IPS DF 6.9 (cell line): ENCODE results near the gene BRAF.
"Not testable (repeated sequence)": the region's sequence is repeated elsewhere in the genome, so short reads cannot be mapped to it uniquely, and the experiment has no call there.

Experiments used
- DNase-seq: peaks from one replicate; pipeline ENCODE4 v3.0.0-alpha.2; 2013; ENCODE audit warnings: low read depth, low spot score
- H3K27ac ChIP-seq: one replicate; pipeline ENCODE4 v1.5.1; 2013; ENCODE audit warnings: low read length, control low read depth
- H3K27me3 ChIP-seq: 2 replicates; pipeline ENCODE4 v1.6.1; 2013; ENCODE audit warnings: mild to moderate bottlenecking, low read length; ENCODE audit not compliant: control insufficient read depth, insufficient read depth
- H3K36me3 ChIP-seq: 2 replicates; pipeline ENCODE4 v1.6.1; 2013; ENCODE audit warnings: low read length; ENCODE audit not compliant: control insufficient read depth, insufficient read depth
- H3K4me1 ChIP-seq: 2 replicates; pipeline ENCODE4 v1.6.1; 2013; ENCODE audit warnings: low read length; ENCODE audit not compliant: control insufficient read depth, insufficient read depth
- H3K4me3 ChIP-seq: 2 replicates; pipeline ENCODE4 v1.5.1; 2013; ENCODE audit warnings: mild to moderate bottlenecking, low read length
- H3K9me3 ChIP-seq: 2 replicates; pipeline ENCODE4 v1.6.1; 2013; ENCODE audit warnings: low read length, inconsistent platforms; ENCODE audit not compliant: control insufficient read depth, insufficient read depth
- WGBS: extraction: QIAGEN DNeasy Blood & Tissue Kit; methylation state at CpG from one replicate; pipeline ENCODE4 v1.1.7; 2013; ENCODE audit warnings: mixed read lengths, missing lambda C conversion rate; ENCODE audit not compliant: insufficient read length, insufficient coverage; 5-methylcytosine and 5-hydroxymethylcytosine counted together

BRAF gene

GRCh38 chr7:140696680-140697446 is 227.9 kb downstream of the BRAF start, which contains the start of gene NDUFB2:
TSS of gene NDUFB2 (plus strand) at chr7:140696708. CDS start at chr7:140696745, 37 bp downstream.
- WGBS: no CpG with 5 or more reads among the region's 82 CpGs
- peak; percentile 43 for DNase-seq
- H3K27ac ChIP-seq: no peak within 1 kb of the TSS

GRCh38 chr7:140696024-140696679 is 228.6 kb downstream of the BRAF start:
- peak; percentile 37 for DNase-seq
- Histone ChIP-seq H3K36me3 (no peaks in the 10 kb centered on the region), H3K27me3 (no peaks in the 10 kb centered on the region), H3K27ac (no peak overlapping the region), H3K9me3 (no peaks in the 10 kb centered on the region), H3K4me3 (peak overlapping the region; percentile 54; the same call in 1 of the 2 replicates), H3K4me1 (peaks cover 2% of the 10 kb centered on the region; the same call in 1 of the 2 replicates)
- no CpG with 5 or more reads among the region's 23 CpGs for WGBS

More at GRCh38 chr7:140696680-140697446, 227.9 kb downstream of the BRAF start, which contains the start of gene NDUFB2:
- H3K27me3 ChIP-seq: no peaks in the 10 kb centered on the region
- H3K9me3 ChIP-seq: no peaks in the 10 kb centered on the region
- H3K4me3 ChIP-seq: peak within 1 kb of the TSS; percentile 54
- no peaks in the 10 kb centered on the region for H3K36me3 ChIP-seq
- peaks cover 2% of the 10 kb centered on the region; the same call in 1 of the 2 replicates for H3K4me1 ChIP-seq

DNA sequence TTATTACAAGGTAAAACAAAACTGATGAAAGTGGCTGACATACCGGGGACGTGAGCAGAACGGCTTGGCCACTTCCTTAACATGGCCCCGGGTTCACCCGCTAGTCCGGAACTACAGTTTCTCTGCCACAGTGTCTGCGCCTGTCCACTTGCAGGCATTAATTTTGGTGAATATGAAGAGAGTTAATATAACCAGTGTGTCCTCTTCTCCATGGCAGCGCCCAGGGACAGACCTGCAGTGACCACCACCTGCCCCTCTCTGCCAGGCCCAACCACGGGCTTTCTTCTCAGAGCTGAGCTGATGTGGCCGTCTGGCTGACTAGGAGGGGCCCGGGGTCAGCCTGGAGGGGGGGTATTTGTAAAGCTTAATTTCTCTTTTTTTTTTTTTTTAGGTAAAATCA is 229.3 kb downstream of the BRAF start:
- no peak for DNase-seq
- Histone ChIP-seq H3K4me1 (peaks cover 2% of the 10 kb centered on the region; the same call in 1 of the 2 replicates), H3K4me3 (no peak overlapping the region), H3K9me3 (no peaks in the 10 kb centered on the region), H3K27ac (no peak overlapping the region), H3K36me3 (no peaks in the 10 kb centered on the region), H3K27me3 (no peaks in the 10 kb centered on the region)
- no CpG with 5 or more reads among the region's 11 CpGs for WGBS

DNA sequence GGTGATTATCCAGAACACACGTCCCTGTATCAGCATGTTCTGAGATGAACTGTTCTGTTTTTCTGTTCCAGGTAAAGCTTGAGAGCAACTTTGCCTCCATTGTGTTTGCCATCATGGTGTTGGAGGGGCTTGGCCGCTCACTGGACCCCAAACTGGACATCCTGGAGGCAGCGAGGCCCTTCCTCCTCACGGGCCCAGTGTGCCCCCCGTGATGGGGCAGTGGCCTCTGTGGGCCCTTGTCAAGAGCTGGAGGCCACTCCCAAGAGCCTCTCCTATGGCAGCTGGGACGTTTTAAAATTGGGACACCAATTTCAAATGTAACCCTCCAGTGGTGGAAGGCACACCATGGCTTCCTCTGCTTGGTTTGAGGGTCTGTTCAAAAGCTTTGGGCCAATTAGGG is 230.1 kb downstream of the BRAF start:
- no peak overlapping the region for H3K4me3 ChIP-seq
- no peak overlapping the region for H3K27ac ChIP-seq
- H3K9me3 ChIP-seq: no peaks in the 10 kb centered on the region
- no peaks in the 10 kb centered on the region for H3K27me3 ChIP-seq
- H3K4me1 ChIP-seq: peaks cover 2% of the 10 kb centered on the region; the same call in 1 of the 2 replicates
- DNase-seq: no peak
- WGBS: no CpG with 5 or more reads among the region's 6 CpGs
- no peaks in the 10 kb centered on the region for H3K36me3 ChIP-seq

GRCh38 chr7:140693849-140694248 is 230.9 kb downstream of the BRAF start:
- not testable (repeated sequence) for H3K36me3 ChIP-seq

DNA sequence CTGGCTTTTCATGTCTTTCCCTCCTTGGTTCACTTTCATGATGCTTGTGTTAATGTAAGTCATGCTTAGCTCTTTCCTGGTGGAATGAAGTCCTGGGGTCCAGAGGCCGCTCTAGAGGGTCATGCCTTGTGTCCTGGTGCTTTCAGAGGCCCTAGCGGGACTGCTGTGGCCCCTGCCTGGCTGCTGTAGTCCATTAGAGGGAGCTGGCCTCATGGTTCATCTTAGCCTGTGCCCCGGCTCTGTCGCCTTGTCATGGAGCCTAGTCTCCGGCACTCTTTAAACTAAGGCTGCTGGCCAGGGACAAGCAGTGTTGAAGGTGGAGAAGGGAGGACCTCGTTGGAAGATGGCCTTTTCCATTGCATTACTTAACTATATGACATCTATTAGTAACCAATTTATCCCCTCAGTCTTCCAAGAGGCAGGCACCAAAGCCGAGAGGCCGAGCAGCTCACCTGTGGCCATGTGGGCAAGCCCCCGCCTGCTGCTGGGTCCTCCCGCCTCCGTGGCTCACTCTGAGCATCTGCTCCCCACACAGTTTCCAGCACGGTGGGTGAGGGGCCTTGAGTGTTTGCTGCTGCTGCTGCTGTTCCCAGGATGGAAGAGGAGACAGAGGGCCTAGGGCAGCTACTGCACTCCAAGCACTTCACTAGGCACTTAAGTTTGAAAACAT is 233.2 kb downstream of the BRAF start:
- no peak overlapping the region for H3K4me3 ChIP-seq

More at GRCh38 chr7:140693849-140694248, 230.9 kb downstream of the BRAF start:
- no CpG with 5 or more reads among the region's 10 CpGs for WGBS
- not testable (repeated sequence) for H3K9me3 ChIP-seq, DNase-seq, H3K27me3 ChIP-seq, H3K4me1 ChIP-seq, H3K4me3 ChIP-seq, H3K27ac ChIP-seq

DNA sequence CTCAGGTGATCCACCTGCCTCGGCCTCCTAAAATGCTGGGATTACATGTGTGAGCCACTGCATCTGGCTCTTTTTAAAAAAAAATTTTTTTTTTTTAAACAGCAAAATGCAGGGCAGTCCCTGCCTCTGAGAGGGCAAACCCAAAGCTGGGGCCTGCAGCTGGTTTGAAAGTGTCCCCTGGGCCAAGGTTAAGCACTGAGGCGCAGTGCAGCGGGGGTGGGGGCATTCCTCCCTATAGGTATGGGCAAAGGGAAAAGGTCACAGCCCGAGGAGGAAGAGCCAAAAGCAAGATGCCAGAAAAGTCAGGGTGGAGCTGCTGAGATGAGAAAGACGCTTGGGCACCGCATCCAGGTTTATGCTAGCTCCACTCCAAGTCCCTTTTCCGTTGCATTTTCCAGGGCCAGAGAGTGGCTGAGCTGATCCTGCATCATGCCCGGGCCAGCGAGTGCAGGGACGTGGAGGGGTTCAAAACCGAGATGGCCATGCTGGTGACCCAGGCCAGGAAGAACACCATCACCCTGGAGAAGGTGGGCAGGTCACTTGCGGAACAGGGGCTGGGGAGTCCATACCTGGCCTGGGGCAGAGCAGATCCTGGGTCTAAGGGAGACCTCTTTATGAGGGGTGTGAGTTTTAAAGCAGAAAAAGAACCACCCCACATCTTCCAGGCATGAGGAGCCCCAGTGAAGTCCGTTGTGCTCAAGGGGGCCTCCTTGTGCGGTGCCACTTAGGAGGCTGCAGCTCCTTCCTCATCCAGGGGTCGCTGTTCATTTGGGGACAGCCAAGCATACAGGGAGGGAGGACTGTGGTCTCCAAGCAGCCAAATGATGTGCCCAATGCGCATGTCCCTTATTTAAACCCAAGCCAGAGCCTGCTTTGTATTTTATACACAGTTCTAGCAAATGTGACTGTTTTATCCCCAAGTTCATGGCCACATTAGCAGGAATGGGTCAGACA is 235.3 kb downstream of the BRAF start:
- Histone ChIP-seq H3K9me3 (no peaks in the 10 kb centered on the region), H3K4me3 (no peak overlapping the region), H3K36me3 (no peaks in the 10 kb centered on the region), H3K4me1 (no peaks in the 10 kb centered on the region), H3K27ac (no peak overlapping the region), H3K27me3 (no peaks in the 10 kb centered on the region)
- WGBS: no CpG with 5 or more reads among the region's 16 CpGs
- no peak for DNase-seq

More for the DNA sequence above, 233.2 kb downstream of the BRAF start:
- H3K9me3 ChIP-seq: no peaks in the 10 kb centered on the region
- WGBS: no CpG with 5 or more reads among the region's 12 CpGs
- H3K4me1 ChIP-seq: peaks cover 2% of the 10 kb centered on the region; the same call in 1 of the 2 replicates
- H3K36me3 ChIP-seq: no peaks in the 10 kb centered on the region
- no peak for DNase-seq
- no peaks in the 10 kb centered on the region for H3K27me3 ChIP-seq
- no peak overlapping the region for H3K27ac ChIP-seq

DNA sequence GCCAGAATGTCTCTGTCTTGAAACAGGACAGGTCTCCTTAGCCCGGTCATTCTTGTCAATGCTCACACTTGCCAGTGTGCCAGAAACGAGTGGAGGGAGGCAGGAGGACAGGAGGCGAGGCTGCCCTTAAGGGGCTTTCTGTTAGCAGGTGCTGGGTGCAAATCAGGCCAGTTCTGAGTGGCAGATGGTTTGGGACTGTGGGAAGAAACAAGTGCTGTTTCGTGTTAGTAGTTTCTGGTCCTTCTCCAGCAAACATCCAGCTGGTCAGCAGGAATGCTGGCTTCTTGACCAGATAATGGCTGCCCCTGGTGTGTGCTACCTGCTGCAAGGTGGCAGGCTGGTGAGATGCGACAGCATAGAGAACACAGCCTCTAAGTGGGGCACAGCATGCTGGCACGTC is 236.4 kb downstream of the BRAF start:
- H3K27ac ChIP-seq: no peak overlapping the region
- DNase-seq: no peak
- H3K36me3 ChIP-seq: no peaks in the 10 kb centered on the region
- no peaks in the 10 kb centered on the region for H3K9me3 ChIP-seq
- no peaks in the 10 kb centered on the region for H3K4me1 ChIP-seq
- no CpG with 5 or more reads among the region's 6 CpGs for WGBS
- no peaks in the 10 kb centered on the region for H3K27me3 ChIP-seq
- no peak overlapping the region for H3K4me3 ChIP-seq

GRCh38 chr7:140686921-140687320 is 237.8 kb downstream of the BRAF start:
- Histone ChIP-seq H3K27me3 (no peaks in the 10 kb centered on the region), H3K27ac (no peak overlapping the region), H3K36me3 (no peaks in the 10 kb centered on the region), H3K4me3 (no peak overlapping the region), H3K4me1 (no peaks in the 10 kb centered on the region), H3K9me3 (no peaks in the 10 kb centered on the region)
- DNase-seq: no peak
- no CpG with 5 or more reads among the region's 11 CpGs for WGBS
